ENCODE results near the gene ALKBH5. TPM values are rescaled to one million over a fixed set of nuclear protein-coding genes. Genes with fewer than 3 reads are reported as not detected.

Gene ALKBH5
- total RNA-seq, 1 experiment from 2014 or later = 105 TPM

DNA sequence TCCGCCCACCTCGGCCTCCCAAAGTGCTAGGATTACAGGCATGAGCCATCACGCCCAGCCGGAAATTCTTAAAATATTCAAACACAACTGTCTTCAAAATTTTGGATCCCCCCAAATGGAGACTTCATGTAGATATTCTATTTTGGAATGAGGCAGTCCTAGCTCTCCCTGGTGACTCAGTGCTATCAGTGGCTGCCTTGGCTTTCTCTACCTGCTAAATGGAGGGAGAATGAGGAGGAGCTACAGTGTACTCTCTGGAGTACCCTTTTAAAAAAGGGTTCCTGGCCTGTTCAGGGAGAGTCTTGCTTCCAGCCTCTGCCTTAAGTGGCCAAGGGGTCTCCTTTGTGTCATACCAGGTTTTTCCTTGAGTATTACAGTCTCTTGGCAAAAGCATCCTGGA lies 10.8 kb downstream of the ALKBH5 start (continued):
- TF ChIP-seq, protein P1, sequence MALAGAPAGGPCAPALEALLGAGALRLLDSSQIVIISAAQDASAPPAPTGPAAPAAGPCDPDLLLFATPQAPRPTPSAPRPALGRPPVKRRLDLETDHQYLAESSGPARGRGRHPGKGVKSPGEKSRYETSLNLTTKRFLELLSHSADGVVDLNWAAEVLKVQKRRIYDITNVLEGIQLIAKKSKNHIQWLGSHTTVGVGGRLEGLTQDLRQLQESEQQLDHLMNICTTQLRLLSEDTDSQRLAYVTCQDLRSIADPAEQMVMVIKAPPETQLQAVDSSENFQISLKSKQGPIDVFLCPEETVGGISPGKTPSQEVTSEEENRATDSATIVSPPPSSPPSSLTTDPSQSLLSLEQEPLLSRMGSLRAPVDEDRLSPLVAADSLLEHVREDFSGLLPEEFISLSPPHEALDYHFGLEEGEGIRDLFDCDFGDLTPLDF (CRISPR knock-in tag; IDR thresholded peaks at IDR 0.05) = no peak
- no peak for TF ChIP-seq NFYB (CRISPR knock-in tag; conservative IDR thresholded peaks at IDR 0.05; ENCODE audit: low read depth)

DNA sequence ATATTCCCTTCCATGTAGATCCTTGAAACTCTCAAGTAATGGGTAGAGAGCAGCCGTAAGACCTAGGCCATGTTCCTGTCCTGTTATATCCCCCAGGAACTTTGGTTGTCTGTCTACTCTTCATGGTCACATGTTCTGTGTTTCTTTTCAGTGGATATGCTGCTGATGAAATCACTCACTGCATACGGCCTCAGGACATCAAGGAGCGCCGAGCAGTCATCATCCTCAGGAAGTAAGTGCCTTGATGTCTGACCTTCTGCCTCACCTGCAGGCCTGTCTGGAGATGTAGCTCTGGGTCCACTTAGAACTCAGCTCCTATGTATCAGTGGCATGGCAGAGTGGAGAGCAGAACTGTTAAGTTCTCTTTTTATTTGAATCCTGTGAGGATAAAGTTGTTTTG lies 11.2 kb downstream of the ALKBH5 start:
- peaks cover 5% of the 10 kb centered on the region for H3K4me1 Mint-ChIP-seq
- ChIA-PET CTCF (no interaction called here), POLR2A (no interaction called here)
- no peaks in the 10 kb centered on the region for H3K27me3 Mint-ChIP-seq (ENCODE audit: low read depth)
- H3K36me3 Mint-ChIP-seq = peaks cover 45% of the 10 kb centered on the region
- ATAC-seq (no peak), DNase-seq (ENCODE audit: low spot score) (no peak)
- peak overlapping the region; percentile 37; the same call in 1 of the 2 replicates for H3K27ac Mint-ChIP-seq
- no peak overlapping the region for H3K4me3 Mint-ChIP-seq
- H3K9me3 Mint-ChIP-seq = no peaks in the 10 kb centered on the region
- no peak for TF ChIP-seq TP53 (CRISPR knock-in tag; IDR thresholded peaks at IDR 0.05)
- TF ChIP-seq CBFB (CRISPR knock-in tag; IDR thresholded peaks at IDR 0.05; ENCODE audit: low read depth) = no peak
- no peak for TF ChIP-seq ZNF138 (CRISPR knock-in tag; conservative IDR thresholded peaks at IDR 0.05)
- no peak for TF ChIP-seq HMGA2 (CRISPR knock-in tag; IDR thresholded peaks at IDR 0.05)
- TF ChIP-seq CREM (CRISPR knock-in tag; IDR thresholded peaks at IDR 0.05) = no peak

DNA sequence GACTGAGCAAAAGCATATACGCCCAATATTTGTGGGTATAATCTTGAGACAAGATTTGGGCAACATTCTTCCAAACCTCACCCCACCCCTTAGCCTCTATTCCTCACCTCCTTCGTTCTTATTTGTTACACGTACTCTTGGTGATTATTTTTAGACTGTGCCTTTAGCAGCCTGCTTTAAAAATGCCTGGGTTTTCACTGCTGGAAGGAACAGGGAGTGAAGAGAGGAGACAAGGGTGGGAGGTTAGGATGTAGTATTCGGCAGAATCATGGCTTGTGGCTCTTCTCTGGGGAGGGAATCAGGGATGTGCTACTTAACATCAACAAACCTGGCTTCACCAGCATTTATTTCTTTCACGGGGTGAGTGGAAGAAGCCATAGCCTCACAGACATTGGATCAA lies 11.6 kb downstream of the ALKBH5 start:
- TF ChIP-seq ZNF317 (CRISPR knock-in tag; IDR thresholded peaks at IDR 0.05; ENCODE audit: borderline replicate concordance, low read depth) (no peak), ZNF121 (CRISPR knock-in tag; IDR thresholded peaks at IDR 0.05) (no peak), NR2C2 (CRISPR knock-in tag; IDR thresholded peaks at IDR 0.05) (no peak), PRDM15 (CRISPR knock-in tag; IDR thresholded peaks at IDR 0.05) (no peak), NR3C1 (CRISPR knock-in tag; conservative IDR thresholded peaks at IDR 0.05; ENCODE audit: low read depth) (no peak), GTF2I (CRISPR knock-in tag; conservative IDR thresholded peaks at IDR 0.05) (no peak), NFATC4 (CRISPR knock-in tag; IDR thresholded peaks at IDR 0.05) (no peak), SOX15 (CRISPR knock-in tag; IDR thresholded peaks at IDR 0.05) (no peak), IRF1 (CRISPR knock-in tag; IDR thresholded peaks at IDR 0.05) (no peak), TEAD4 (CRISPR knock-in tag; IDR thresholded peaks at IDR 0.05) (no peak), ETV6 (CRISPR knock-in tag; IDR thresholded peaks at IDR 0.05) (no peak), ERG (CRISPR knock-in tag; IDR thresholded peaks at IDR 0.05) (no peak)
- TF ChIP-seq, protein P2, sequence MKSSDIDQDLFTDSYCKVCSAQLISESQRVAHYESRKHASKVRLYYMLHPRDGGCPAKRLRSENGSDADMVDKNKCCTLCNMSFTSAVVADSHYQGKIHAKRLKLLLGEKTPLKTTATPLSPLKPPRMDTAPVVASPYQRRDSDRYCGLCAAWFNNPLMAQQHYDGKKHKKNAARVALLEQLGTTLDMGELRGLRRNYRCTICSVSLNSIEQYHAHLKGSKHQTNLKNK (CRISPR knock-in tag; IDR thresholded peaks at IDR 0.05) = no peak
- TF ChIP-seq, protein P3, sequence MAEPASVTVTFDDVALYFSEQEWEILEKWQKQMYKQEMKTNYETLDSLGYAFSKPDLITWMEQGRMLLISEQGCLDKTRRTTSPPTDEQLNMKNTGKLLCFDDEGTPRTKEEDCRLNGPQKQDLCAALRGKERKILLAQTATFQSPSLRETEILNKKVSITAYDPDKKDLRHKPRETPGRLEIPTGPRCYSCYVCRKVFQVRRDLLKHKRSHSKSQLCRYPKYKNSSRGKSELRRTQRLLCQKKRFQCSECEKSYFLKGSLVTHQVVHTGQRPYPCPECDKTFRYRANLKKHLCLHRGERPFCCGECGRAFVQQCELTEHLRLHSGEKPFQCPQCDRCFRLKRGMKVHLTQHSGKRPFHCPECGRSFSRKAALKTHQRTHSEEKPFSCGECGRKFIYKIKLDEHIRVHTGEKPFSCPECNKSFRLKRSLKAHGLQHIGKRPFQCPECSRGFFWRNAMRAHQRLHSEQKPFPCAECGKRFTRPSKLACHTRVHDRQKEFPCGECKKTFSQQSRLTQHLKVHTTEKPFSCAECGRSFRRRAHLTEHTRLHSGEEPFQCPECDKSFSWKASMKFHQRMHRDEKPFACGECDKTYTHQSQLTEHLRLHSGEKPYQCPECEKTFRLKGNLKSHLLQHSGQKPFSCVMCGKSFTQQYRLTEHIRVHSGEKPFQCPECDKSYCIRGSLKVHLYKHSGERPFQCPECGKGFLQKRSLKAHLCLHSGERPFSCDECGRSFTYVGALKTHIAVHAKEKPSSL (CRISPR knock-in tag; conservative IDR thresholded peaks at IDR 0.05) = no peak
- TF ChIP-seq, protein P4, sequence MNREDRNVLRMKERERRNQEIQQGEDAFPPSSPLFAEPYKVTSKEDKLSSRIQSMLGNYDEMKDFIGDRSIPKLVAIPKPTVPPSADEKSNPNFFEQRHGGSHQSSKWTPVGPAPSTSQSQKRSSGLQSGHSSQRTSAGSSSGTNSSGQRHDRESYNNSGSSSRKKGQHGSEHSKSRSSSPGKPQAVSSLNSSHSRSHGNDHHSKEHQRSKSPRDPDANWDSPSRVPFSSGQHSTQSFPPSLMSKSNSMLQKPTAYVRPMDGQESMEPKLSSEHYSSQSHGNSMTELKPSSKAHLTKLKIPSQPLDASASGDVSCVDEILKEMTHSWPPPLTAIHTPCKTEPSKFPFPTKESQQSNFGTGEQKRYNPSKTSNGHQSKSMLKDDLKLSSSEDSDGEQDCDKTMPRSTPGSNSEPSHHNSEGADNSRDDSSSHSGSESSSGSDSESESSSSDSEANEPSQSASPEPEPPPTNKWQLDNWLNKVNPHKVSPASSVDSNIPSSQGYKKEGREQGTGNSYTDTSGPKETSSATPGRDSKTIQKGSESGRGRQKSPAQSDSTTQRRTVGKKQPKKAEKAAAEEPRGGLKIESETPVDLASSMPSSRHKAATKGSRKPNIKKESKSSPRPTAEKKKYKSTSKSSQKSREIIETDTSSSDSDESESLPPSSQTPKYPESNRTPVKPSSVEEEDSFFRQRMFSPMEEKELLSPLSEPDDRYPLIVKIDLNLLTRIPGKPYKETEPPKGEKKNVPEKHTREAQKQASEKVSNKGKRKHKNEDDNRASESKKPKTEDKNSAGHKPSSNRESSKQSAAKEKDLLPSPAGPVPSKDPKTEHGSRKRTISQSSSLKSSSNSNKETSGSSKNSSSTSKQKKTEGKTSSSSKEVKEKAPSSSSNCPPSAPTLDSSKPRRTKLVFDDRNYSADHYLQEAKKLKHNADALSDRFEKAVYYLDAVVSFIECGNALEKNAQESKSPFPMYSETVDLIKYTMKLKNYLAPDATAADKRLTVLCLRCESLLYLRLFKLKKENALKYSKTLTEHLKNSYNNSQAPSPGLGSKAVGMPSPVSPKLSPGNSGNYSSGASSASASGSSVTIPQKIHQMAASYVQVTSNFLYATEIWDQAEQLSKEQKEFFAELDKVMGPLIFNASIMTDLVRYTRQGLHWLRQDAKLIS (CRISPR knock-in tag; IDR thresholded peaks at IDR 0.05; ENCODE audit: borderline replicate concordance) = no peak
- Mint-ChIP-seq H3K36me3 (peaks cover 43% of the 10 kb centered on the region), H3K27ac (no peak overlapping the region), H3K27me3 (ENCODE audit: low read depth) (no peaks in the 10 kb centered on the region), H3K9me3 (no peaks in the 10 kb centered on the region), H3K4me1 (peaks cover 3% of the 10 kb centered on the region; the same call in 1 of the 2 replicates), H3K4me3 (no peak overlapping the region)
- no peak for DNase-seq (ENCODE audit: low spot score)
- CTCF ChIA-PET = no interaction called here
- ATAC-seq = no peak
- POLR2A ChIA-PET = no interaction called here

Measured in WTC11 (cell line).